ENCODE results near the gene HBA1. TPM values are rescaled to one million over a fixed set of nuclear protein-coding genes. Genes with fewer than 3 reads are reported as not detected.
"Not testable (repeated sequence)": the region's sequence is repeated elsewhere in the genome, so short reads cannot be mapped to it uniquely, and the experiment has no call there.

The HBA1 gene
- total and polyA plus RNA-seq, 12 donors = 2.1 to 1,150 (median 186) TPM

- ATAC-seq (no peak), DNase-seq (no peak)
- Histone ChIP-seq H3K4me1 (peaks cover 0 to under 1% (median 0%) of the 10 kb centered on the region in 9 donors), H3K27ac (no peak overlapping the region), H3K36me3 (no peaks in the 10 kb centered on the region), H3K9me3 (no peaks in the 10 kb centered on the region), H3K27me3 (peaks cover 0 to 26% (median 15%) of the 10 kb centered on the region in 7 donors), H3K4me3 (no peak overlapping the region)
- 43 to 49% methylated on average over 9 of the region's 9 CpGs for WGBS, 2 donors
- intact Hi-C loops (cut with DNase I) = no loop called here
- no peak for TF ChIP-seq CTCF (IDR thresholded peaks at IDR 0.05)
Observed at GRCh38 chr16:149024-149660, 27.3 kb upstream of the HBA1 start.

- peaks cover 0 to 45% (median 32%) of the 10 kb centered on the region in 7 donors for H3K27me3 ChIP-seq
- peak in 4 of 8 donors; percentile 20 to 58 (median 26) for ATAC-seq
- TF ChIP-seq CTCF (IDR thresholded peaks at IDR 0.05) = no peak
Observed at GRCh38 chr16:152141-153128, 24.0 kb upstream of the HBA1 start, which contains the start of gene HBZ. TSS of gene HBZ (plus strand) at chr16:152644. CDS start at chr16:152910, 266 bp downstream.

GRCh38 chr16:153129-153521 lies 23.4 kb upstream of the HBA1 start:
- H3K36me3 ChIP-seq; H3K27ac ChIP-seq; H3K4me3 ChIP-seq; intact Hi-C loops (cut with DNase I); DNase-seq; H3K9me3 ChIP-seq: not testable (repeated sequence)
- WGBS, 2 donors = 57 to 58% methylated on average over 4 of the region's 6 CpGs
- Histone ChIP-seq H3K4me1 (peaks cover 0 to 11% (median 9%) of the 10 kb centered on the region in 9 donors), H3K27me3 (peaks cover 0 to 52% (median 39%) of the 10 kb centered on the region in 7 donors)
- peak in 4 of 8 donors; percentile 18 to 36 (median 24) for ATAC-seq

More at GRCh38 chr16:152141-153128, 24.0 kb upstream of the HBA1 start, which contains the start of gene HBZ:
- Histone ChIP-seq H3K27ac (no peak within 1 kb of the TSS), H3K36me3 (no peaks in the 10 kb centered on the region), H3K9me3 (no peaks in the 10 kb centered on the region), H3K4me3 (no peak within 1 kb of the TSS), H3K4me1 (peaks cover 0 to 11% (median 9%) of the 10 kb centered on the region in 9 donors)
- intact Hi-C loops (cut with DNase I) = no loop called here
- WGBS, 2 donors = 72 to 76% methylated on average over 17 of the region's 17 CpGs
- DNase-seq = no peak

- intact Hi-C loops (cut with DNase I); DNase-seq; H3K27ac ChIP-seq; H3K36me3 ChIP-seq; H3K4me3 ChIP-seq; H3K9me3 ChIP-seq: not testable (repeated sequence)
- peaks cover 0 to 54% (median 42%) of the 10 kb centered on the region in 7 donors for H3K27me3 ChIP-seq
- H3K4me1 ChIP-seq = peaks cover 0 to 11% (median 9%) of the 10 kb centered on the region in 9 donors
- peak in 1 of 8 donors; percentile 31 for ATAC-seq
- WGBS, 2 donors = 10% methylated on average over 2 of the region's 74 CpGs; no CpG with 5 or more reads in 1 of the 2 donors
Observed at GRCh38 chr16:153550-154216, 22.8 kb upstream of the HBA1 start.
